PC-9 (cell line): Measurements from ENCODE around the gene RNF220. TPM values are rescaled to one million over a fixed set of nuclear protein-coding genes. Genes with fewer than 3 reads are reported as not detected.
A peak's percentile ranks its signal among the peaks of the same experiment; 100 is the strongest.

Experiments used
- BruUV-seq: library from RNA; stranded (reverse); fragments of 400-500 nt; replicated peaks from 2 replicates; lab custom pipeline; 2021; lab: Mats Ljungman, UMichigan
- CTCF ChIA-PET: fragments of 300-600 bp; sonication (Branson Sonifier 250); formaldehyde crosslinking; loops from one replicate; lab custom pipeline; 2022; ENCODE audit warnings: antibody characterized with exemption; lab: Charles Lee
- POLR2A ChIA-PET: fragments of 300-600 bp; sonication (Branson Sonifier 250); formaldehyde crosslinking; loops from one replicate; lab custom pipeline; 2022; ENCODE audit warnings: antibody characterized with exemption; ENCODE audit not compliant: unreplicated experiment; lab: Charles Lee
- DNase-seq, 2 experiments: peaks; one replicate each; pipeline versions ENCODE4 v3.0.0 to v3.0.0-alpha.2; 2015 to 2022; ENCODE audit warnings: mixed read lengths in 1 of 2
- H2AFZ ChIP-seq: fragments of 200-600 bp; sonication (generic); 2 replicates; pipeline ENCODE4 v1.8.1; 2017; ENCODE audit warnings: antibody characterized with exemption
- H3F3A ChIP-seq: fragments of 200-600 bp; sonication (generic); 2 replicates; pipeline ENCODE4 v1.8.1; 2017; ENCODE audit warnings: antibody characterized with exemption, mild to moderate bottlenecking, low read depth; ENCODE audit not compliant: insufficient read depth
- H3K27ac ChIP-seq: fragments of 200-600 bp; sonication (generic); 2 replicates; pipeline ENCODE4 v1.6.1; 2016; ENCODE audit warnings: mixed run types
- H3K27me3 ChIP-seq: fragments of 200-600 bp; sonication (generic); 2 replicates; pipeline ENCODE4 v1.6.1; 2016; ENCODE audit warnings: low read depth, mixed run types; ENCODE audit not compliant: insufficient read depth
- H3K36me3 ChIP-seq: fragments of 200-600 bp; sonication (generic); 2 replicates; pipeline ENCODE4 v1.6.1; 2016; ENCODE audit warnings: low read depth, mixed run types
- H3K4me1 ChIP-seq: fragments of 200-600 bp; sonication (generic); replicated peaks from 2 replicates; pipeline ENCODE4 v1.6.1; 2016; ENCODE audit warnings: mixed run types; ENCODE audit not compliant: insufficient read depth
- H3K4me2 ChIP-seq: fragments of 200-600 bp; sonication (generic); 2 replicates; pipeline ENCODE4 v1.6.1; 2017; ENCODE audit warnings: mixed run types
- H3K4me3 ChIP-seq: fragments of 200-600 bp; sonication (generic); 2 replicates; pipeline ENCODE4 v1.6.1; 2016; ENCODE audit warnings: mixed run types
- H3K79me2 ChIP-seq: fragments of 200-600 bp; sonication (generic); 2 replicates; pipeline ENCODE4 v1.6.1; 2017; ENCODE audit warnings: low read depth, mixed run types
- H3K9me2 ChIP-seq: fragments of 200-600 bp; sonication (generic); 2 replicates; pipeline ENCODE4 v1.8.1; 2017; ENCODE audit warnings: mild to moderate bottlenecking; ENCODE audit not compliant: insufficient read depth
- H3K9me3 ChIP-seq: fragments of 200-600 bp; sonication (generic); 2 replicates; pipeline ENCODE4 v1.8.1; 2016; ENCODE audit warnings: low read depth; ENCODE audit not compliant: insufficient read depth
- H4K20me1 ChIP-seq: fragments of 200-600 bp; sonication (generic); 2 replicates; pipeline ENCODE4 v1.8.1; 2017; ENCODE audit not compliant: insufficient read depth
- EZH2 ChIP-seq: fragments of 200-600 bp; sonication (generic); IDR thresholded peaks from 2 replicates; pipeline ENCODE4 v1.8.0; 2017; ENCODE audit warnings: antibody characterized with exemption, low read depth
- intact Hi-C: fragments of 100-400 bp; cut with micrococcal nuclease; formaldehyde crosslinking; loops from one replicate; pipeline ENCODE4 v1.10.0; 2022; ENCODE audit not compliant: unreplicated experiment
- total RNA-seq: library from RNA; stranded (reverse); gene quantifications from 2 replicates; pipeline ENCODE4 v1.2.3, GENCODE V29; 2021
- TF ChIP-seq, protein P1 (sequence below): fragments of 200-600 bp; sonication (generic); conservative IDR thresholded peaks from 2 replicates; pipeline ENCODE4 v1.6.1; 2017; ENCODE audit warnings: mixed run types, antibody characterized with exemption, mild to moderate bottlenecking, moderate library complexity

RNF220 gene
- total RNA-seq, 1 experiment from 2014 or later: 82.9 TPM

- no peak for TF ChIP-seq EZH2
- TF ChIP-seq, protein P1, sequence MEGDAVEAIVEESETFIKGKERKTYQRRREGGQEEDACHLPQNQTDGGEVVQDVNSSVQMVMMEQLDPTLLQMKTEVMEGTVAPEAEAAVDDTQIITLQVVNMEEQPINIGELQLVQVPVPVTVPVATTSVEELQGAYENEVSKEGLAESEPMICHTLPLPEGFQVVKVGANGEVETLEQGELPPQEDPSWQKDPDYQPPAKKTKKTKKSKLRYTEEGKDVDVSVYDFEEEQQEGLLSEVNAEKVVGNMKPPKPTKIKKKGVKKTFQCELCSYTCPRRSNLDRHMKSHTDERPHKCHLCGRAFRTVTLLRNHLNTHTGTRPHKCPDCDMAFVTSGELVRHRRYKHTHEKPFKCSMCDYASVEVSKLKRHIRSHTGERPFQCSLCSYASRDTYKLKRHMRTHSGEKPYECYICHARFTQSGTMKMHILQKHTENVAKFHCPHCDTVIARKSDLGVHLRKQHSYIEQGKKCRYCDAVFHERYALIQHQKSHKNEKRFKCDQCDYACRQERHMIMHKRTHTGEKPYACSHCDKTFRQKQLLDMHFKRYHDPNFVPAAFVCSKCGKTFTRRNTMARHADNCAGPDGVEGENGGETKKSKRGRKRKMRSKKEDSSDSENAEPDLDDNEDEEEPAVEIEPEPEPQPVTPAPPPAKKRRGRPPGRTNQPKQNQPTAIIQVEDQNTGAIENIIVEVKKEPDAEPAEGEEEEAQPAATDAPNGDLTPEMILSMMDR: peak; percentile 79
- ChIA-PET POLR2A (no interaction called here), CTCF (no interaction called here)
- H3K36me3 ChIP-seq: no peaks in the 10 kb centered on the region
- intact Hi-C loops: loop anchor here (1.0 to 2.0 kb wide), 2 partner anchors 17 to 58 kb away; no protein-coding TSS in a partner anchor
- H3K9me2 ChIP-seq: no peaks in the 10 kb centered on the region
- BruUV-seq: no TSS peak
- peaks cover 10% of the 10 kb centered on the region; the same call in 1 of the 2 replicates for H3F3A ChIP-seq
- no peaks in the 10 kb centered on the region for H3K9me3 ChIP-seq
- no peak overlapping the region for H2AFZ ChIP-seq
- peak; percentile 33 to 41 for DNase-seq
- H4K20me1 ChIP-seq: no peaks in the 10 kb centered on the region
- no peaks in the 10 kb centered on the region for H3K79me2 ChIP-seq
- H3K4me1 ChIP-seq: no peaks in the 10 kb centered on the region
- H3K27ac ChIP-seq: no peak overlapping the region
- no peak overlapping the region for H3K4me3 ChIP-seq
- H3K4me2 ChIP-seq: no peak overlapping the region
- no peaks in the 10 kb centered on the region for H3K27me3 ChIP-seq
Observed at GRCh38 chr1:44655609-44656008, 250.6 kb downstream of the RNF220 start.

GRCh38 chr1:44659566-44659965 lies 254.5 kb downstream of the RNF220 start:
- intact Hi-C loops: no loop called here
- Histone ChIP-seq H2AFZ (no peak overlapping the region), H3K4me1 (no peaks in the 10 kb centered on the region), H3K27me3 (no peaks in the 10 kb centered on the region), H3K27ac (no peak overlapping the region), H3K4me3 (no peak overlapping the region), H3K9me3 (no peaks in the 10 kb centered on the region), H3F3A (no peaks in the 10 kb centered on the region; the same call in 1 of the 2 replicates), H3K36me3 (no peaks in the 10 kb centered on the region), H3K4me2 (no peak overlapping the region), H3K79me2 (no peaks in the 10 kb centered on the region), H4K20me1 (no peaks in the 10 kb centered on the region), H3K9me2 (no peaks in the 10 kb centered on the region)
- no TSS peak for BruUV-seq
- CTCF ChIA-PET: interaction anchor here (0.6 kb wide), 1 partner anchor 1817 kb away, joined by 5 read pairs; no protein-coding TSS in a partner anchor
- peak in 1 of 2 experiments; percentile 3 for DNase-seq
- no peak for TF ChIP-seq EZH2
- TF ChIP-seq, protein P1: no peak
- POLR2A ChIA-PET: no interaction called here

DNA sequence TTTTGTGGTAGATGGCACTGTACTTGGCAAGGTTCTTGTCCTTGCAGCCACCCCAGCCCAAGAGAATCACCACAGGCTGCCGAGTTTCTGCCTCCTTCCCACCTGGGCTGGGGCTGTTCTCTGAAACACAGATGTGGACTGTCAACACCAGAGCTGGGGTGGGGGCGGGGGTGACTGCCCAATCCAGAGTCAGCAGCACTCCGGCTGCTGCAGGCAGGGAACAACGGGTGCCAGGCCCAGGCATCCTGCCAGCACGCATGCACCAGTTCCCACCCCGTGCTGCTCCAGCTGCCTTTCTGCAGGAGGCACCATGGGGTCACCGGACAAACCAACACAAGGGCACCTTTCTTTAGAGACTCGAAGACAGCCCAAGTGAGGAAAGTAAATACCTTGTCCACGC lies 255.1 kb downstream of the RNF220 start:
- Histone ChIP-seq H3K27ac (no peak overlapping the region), H3K79me2 (no peaks in the 10 kb centered on the region), H3K36me3 (no peaks in the 10 kb centered on the region), H3K4me1 (no peaks in the 10 kb centered on the region), H3K4me3 (no peak overlapping the region), H3K4me2 (no peak overlapping the region), H2AFZ (no peak overlapping the region), H3K9me2 (no peaks in the 10 kb centered on the region), H3F3A (no peaks in the 10 kb centered on the region; the same call in 1 of the 2 replicates), H3K9me3 (no peaks in the 10 kb centered on the region), H4K20me1 (no peaks in the 10 kb centered on the region), H3K27me3 (no peaks in the 10 kb centered on the region)
- intact Hi-C loops: no loop called here
- DNase-seq: peak in 1 of 2 experiments; percentile 17
- CTCF ChIA-PET: interaction anchor here (0.6 to 0.7 kb wide), 2 partner anchors 11 to 1818 kb away, joined by 4 to 5 read pairs; no protein-coding TSS in a partner anchor
- no TSS peak for BruUV-seq
- POLR2A ChIA-PET: interaction anchor here (0.6 kb wide), 1 partner anchor 8 kb away, joined by 7 read pairs; no protein-coding TSS in a partner anchor
- no peak for TF ChIP-seq EZH2
- TF ChIP-seq, protein P1: no peak
